Left lung (tissue), 10 donors: ENCODE data around the gene MXD4. TPM values are rescaled to one million over a fixed set of nuclear protein-coding genes. Genes with fewer than 3 reads are reported as not detected.

Source experiments
- ATAC-seq: fragments of 200-7000 bp; cut with Tn5 transposase; one replicate; pipeline ENCODE4 v1.9.1; 2020; ENCODE audit warnings: moderate library complexity
- DNase-seq, 4 donors: peaks; one replicate each; pipeline ENCODE4 v3.0.0-alpha.2; 2013 to 2020
- H3K27ac ChIP-seq, 2 donors: fragments of 200-600 bp; sonication (generic) in 1 of 2; one replicate each; pipeline versions ENCODE4 v1.5.0 to v1.8.0; 2020 to 2021
- H3K27me3 ChIP-seq, 2 donors: fragments of 200-600 bp; sonication (generic) in 1 of 2; one replicate each; pipeline versions ENCODE4 v1.5.0 to v1.8.0; 2020 to 2021
- H3K36me3 ChIP-seq, 2 donors: fragments of 200-600 bp; sonication (generic) in 1 of 2; one replicate each; pipeline versions ENCODE4 v1.5.0 to v1.8.0; 2020 to 2021
- H3K4me1 ChIP-seq, 2 donors: fragments of 200-600 bp; one replicate each; pipeline ENCODE4 v1.8.0; 2021
- H3K4me3 ChIP-seq, 2 donors: fragments of 200-600 bp; sonication (generic) in 1 of 2; one replicate each; pipeline versions ENCODE4 v1.5.0 to v1.8.0; 2020 to 2021; ENCODE audit warnings: mild to moderate bottlenecking in 1 of 2
- H3K9me3 ChIP-seq, 2 donors: fragments of 200-600 bp; sonication (generic) in 1 of 2; one replicate each; pipeline versions ENCODE4 v1.5.0 to v1.8.0; 2020 to 2021
- CTCF ChIP-seq, 2 donors: fragments of 200-600 bp; sonication (generic) in 1 of 2; IDR thresholded peaks; one replicate each; pipeline versions ENCODE4 v1.5.0 to v1.8.0; 2021; ENCODE audit warnings: antibody characterized with exemption in 2 of 2
- intact Hi-C, 2 donors: fragments of 100-400 bp; cut with DNase I; formaldehyde crosslinking; loops; one replicate each; pipeline versions ENCODE4 v1.11.2 to v1.14.2; 2022
- polyA plus RNA-seq, 6 donors: library from polyadenylated mRNA; unstranded; fragments of 120-200 nt; gene quantifications; one replicate each; pipeline ENCODE4 v1.2.1, GENCODE V29; 2013; ENCODE audit not compliant: insufficient read length in 6 of 6
- total RNA-seq, 2 donors: library from RNA; stranded (reverse); fragmentation: NEBNext Ultra II Directional; extraction: Animal tissue kit (Norgen Biotek cat#: 25700); gene quantifications; one replicate each; pipeline ENCODE4 v1.2.1, GENCODE V29; 2021
- donor health status: DM: no; HTN: yes; CAD: no.
- donor health status: DM: no; HTN: no; CAD: no.

The MXD4 gene
- total and polyA plus RNA-seq, 8 donors, result 52.4 to 113 (median 81.9) TPM

- Histone ChIP-seq H3K36me3 (peaks cover 0 to 8% of the 10 kb centered on the region in 2 donors), H3K4me3 (peak overlapping the region; percentile 57 to 93), H3K27ac (peak overlapping the region; percentile 93 to 94), H3K4me1 (peaks cover 32 to 45% of the 10 kb centered on the region in 2 donors), H3K27me3 (no peaks in the 10 kb centered on the region), H3K9me3 (no peaks in the 10 kb centered on the region)
- no peak for TF ChIP-seq CTCF (IDR thresholded peaks at IDR 0.05)
- ATAC-seq (no peak), DNase-seq (no peak)
- intact Hi-C loops, result no loop called here
Observed at GRCh38 chr4:2262944-2263250, 988 bp upstream of the MXD4 start.

- Histone ChIP-seq H3K36me3 (peaks cover 0 to 14% of the 10 kb centered on the region in 2 donors), H3K4me3 (peak overlapping the region; percentile 57 to 93), H3K27me3 (no peaks in the 10 kb centered on the region), H3K9me3 (no peaks in the 10 kb centered on the region), H3K4me1 (peaks cover 36 to 50% of the 10 kb centered on the region in 2 donors), H3K27ac (peak overlapping the region; percentile 93 to 94)
- intact Hi-C loops, result no loop called here
- peak; percentile 98 to 100 (median 100) for DNase-seq
- ATAC-seq, result peak; percentile 95
- no peak for TF ChIP-seq CTCF (IDR thresholded peaks at IDR 0.05)
Observed at GRCh38 chr4:2262145-2262943, 435 bp upstream of the MXD4 start.

- Histone ChIP-seq H3K4me1 (peaks cover 45 to 61% of the 10 kb centered on the region in 2 donors), H3K4me3 (peak overlapping the region; percentile 89 to 93), H3K9me3 (no peaks in the 10 kb centered on the region), H3K27me3 (no peaks in the 10 kb centered on the region), H3K36me3 (peaks cover 0 to 19% of the 10 kb centered on the region in 2 donors), H3K27ac (peak overlapping the region; percentile 83 to 94)
- peak; percentile 23 for ATAC-seq
- TF ChIP-seq CTCF (IDR thresholded peaks at IDR 0.05), result no peak
- DNase-seq, result peak in 3 of 4 donors; percentile 34 to 94 (median 65)
- intact Hi-C loops, result no loop called here
Observed at GRCh38 chr4:2261110-2261852, 628 bp downstream of the MXD4 start.

- H3K4me3 ChIP-seq, result peak overlapping the region; percentile 89 to 93
- DNase-seq, result peak in 2 of 4 donors; percentile 37 to 80
- H3K9me3 ChIP-seq, result no peaks in the 10 kb centered on the region
- intact Hi-C loops, result no loop called here
- peaks cover 0 to 19% of the 10 kb centered on the region in 2 donors for H3K36me3 ChIP-seq
- peaks cover 49 to 68% of the 10 kb centered on the region in 2 donors for H3K4me1 ChIP-seq
- no peaks in the 10 kb centered on the region for H3K27me3 ChIP-seq
- H3K27ac ChIP-seq, result peak overlapping the region; percentile 69 to 74
- no peak for ATAC-seq
- no peak for TF ChIP-seq CTCF (IDR thresholded peaks at IDR 0.05)
Observed at GRCh38 chr4:2260344-2261109, 1.4 kb downstream of the MXD4 start.
